CD4-positive, alpha-beta T cell treated with Interferon gamma for 1 hour (primary cell): Measurements from ENCODE around the gene CKLF.
"Not testable (repeated sequence)": the region's sequence is repeated elsewhere in the genome, so short reads cannot be mapped to it uniquely, and the experiment has no call there.

Experiments
- DNase-seq: peaks from one replicate; pipeline ENCODE4 v3.0.0-alpha.2; 2020

The CKLF gene

DNA sequence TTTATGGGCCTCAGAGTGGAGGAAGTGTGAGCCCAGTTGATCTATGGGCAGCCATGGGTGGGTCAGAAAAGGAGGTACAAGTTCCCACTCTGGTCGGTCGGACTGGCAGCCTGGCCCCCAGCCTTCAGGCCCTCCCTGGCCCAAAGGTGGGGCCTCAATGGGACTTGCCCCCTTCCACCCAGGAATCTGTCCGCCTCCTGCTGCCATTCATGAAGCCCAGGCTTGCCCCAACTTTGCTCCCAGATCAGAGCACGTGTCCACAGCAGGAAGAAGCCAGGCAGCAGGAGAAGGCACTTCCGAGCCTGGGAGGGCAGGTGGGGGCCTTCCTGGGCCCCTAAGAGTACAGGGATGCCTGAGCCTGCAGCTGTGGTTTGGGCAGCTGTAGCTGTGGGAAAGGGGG is 49.1 kb downstream of the CKLF start:
- DNase-seq: no peak

DNA sequence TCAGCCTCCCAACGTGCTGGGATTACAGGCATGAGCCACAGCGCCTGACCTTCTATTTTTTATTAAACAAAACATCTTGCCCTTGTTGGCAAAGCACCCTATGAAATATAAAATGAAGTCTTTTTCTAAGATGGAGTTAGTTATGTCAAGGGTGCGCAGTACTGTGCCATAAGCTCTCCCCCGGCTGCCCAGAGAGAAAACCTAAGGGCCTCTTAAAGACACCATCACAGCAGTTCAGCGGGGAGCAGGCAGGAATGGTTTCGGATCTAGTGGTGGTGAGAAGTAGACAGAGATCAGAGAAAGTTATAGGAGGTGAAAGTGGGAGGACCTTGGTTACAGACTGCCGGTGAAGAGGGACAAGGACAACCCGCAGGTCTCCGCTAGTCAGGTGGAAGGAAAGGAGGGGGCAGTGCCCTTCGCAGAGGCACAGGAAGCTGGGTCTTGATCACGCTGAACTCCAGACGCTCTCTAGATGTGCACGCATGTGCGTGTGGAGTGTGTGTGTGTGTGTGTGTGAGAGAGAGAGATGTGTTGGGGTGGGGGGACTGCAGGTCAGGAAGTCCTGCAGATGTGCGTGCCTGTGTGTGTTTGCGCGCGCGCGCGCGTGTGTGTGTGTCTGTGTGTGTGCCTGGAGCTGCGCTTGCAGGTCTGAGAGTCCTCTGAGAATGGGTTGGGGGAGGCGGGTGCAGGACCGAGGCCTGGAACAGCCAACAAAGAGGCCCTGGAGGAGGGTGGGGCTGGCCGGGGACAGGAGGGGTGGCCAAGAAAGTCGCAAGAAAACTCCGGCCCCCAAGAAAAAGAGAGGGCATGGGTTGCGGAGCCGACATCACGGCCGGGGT is 51.4 kb downstream of the CKLF start:
- DNase-seq: peak; percentile 84

DNA sequence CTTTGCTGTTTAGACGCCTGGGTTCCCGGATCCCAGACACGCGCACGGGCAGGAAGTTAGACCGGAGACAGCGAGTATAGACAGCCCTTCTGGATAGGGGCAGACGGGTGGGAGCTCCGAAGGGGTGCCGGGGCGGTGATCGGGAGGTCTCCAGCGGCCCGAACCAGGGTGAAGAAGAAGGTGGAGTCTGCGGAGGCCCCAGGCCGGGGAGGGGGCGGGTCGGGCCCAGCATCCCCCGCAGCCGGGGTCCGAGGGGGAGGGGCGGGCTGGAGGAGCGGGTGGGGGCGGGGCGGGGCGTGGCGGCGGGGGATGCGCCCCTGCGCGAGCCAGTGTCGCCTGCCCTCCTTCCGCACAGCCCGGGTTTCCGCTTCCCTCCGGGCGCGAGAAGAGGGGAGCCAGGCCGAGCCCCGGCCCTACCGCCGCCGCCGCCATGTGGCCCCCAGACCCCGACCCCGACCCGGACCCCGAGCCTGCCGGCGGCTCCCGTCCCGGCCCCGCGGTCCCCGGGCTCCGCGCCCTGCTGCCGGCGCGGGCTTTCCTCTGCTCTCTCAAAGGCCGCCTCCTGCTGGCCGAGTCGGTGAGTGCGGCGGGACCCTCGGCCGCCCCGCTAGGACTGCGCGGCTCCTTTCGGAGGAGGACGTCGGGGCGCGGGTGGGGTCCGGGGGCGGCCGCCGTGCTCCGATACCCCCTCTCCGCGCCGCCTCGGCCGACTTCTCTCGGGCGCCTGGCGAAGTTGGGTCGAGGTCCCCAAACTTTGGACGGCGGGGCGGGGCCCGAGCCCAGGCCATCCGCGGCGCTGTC is 52.2 kb downstream of the CKLF start, which contains the start of gene CMTM3:
Gene CMTM3 (plus strand): TSS at position 329 of the 801 bp plus-strand sequence. CDS start 102 bp downstream, at position 431.
- peak; percentile 70 for DNase-seq

DNA sequence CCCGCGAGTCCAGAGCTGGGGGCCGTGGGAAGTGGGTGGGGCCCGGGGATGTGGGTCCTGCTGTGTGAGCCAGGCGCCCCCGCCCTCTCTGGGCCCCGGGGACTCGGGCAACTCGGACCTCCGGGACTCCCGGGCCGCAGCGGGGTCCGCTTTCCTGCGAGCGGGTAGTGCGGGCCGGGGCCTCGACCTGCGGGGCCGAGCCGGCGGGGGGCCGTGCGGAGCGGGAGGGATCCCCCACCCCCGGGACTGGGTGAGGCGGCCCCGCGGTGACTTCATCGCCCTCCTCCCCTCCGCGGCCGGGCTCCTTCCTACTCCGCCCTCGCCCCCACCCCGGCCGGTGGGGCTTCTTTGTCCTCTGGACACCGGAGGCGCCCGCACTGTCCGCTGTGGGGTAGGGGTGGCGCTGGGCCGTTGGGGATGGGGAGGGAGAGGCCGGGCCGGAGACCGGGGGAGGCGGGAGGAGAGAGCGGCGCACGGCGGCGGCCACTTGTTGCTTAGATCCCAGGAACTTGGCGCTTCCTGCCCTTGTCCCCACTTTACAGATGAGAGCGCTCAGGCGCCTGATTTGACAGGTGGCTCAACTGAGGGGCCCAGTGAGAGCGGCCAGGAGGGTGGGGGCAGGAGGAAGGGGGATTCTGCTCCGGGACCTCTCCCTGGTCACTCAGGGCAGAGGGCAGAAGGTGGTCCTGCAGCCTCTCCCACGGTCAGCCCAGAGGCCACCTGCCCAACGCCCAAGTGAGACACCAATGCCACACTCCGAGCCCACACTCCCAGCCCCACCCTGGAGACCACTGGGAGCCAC is 53.0 kb downstream of the CKLF start:
- DNase-seq: no peak

DNA sequence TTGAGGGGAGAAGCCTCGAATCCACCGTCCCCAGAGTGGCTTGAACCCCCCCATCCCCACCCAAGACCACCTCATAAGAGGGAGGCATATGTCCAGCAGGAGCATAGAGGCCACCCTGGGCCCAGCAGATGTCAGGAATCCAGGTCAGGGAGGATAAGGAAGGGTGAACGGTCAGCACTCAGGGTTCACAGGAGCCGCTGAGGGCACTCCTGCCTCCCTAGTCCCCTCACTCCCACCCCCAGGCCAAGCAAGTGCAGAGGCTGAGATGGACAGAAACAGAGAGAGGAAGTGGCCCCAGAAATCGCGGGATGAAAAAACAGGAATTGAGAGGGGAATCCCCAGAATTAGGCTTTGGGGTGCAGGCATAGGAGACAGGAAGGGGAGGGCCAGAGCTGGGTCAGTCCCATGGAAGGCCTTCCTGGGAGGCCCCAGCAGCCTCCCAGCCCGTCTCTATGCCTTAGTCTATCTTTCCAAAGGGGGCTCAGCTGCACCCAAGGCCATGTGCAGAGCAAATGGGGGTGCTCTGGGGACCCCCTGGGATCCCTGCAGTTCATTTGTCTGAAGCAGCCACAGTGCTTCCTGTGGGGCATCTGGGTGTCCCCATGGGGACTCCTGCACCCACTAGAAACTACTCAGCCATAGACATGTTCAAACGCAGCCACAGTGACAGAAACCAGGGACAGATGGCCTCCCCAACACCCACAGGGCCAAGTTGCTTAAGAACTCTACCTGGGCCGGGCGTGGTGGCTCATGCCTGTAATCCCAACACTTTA is 53.8 kb downstream of the CKLF start:
- DNase-seq: no peak

DNA sequence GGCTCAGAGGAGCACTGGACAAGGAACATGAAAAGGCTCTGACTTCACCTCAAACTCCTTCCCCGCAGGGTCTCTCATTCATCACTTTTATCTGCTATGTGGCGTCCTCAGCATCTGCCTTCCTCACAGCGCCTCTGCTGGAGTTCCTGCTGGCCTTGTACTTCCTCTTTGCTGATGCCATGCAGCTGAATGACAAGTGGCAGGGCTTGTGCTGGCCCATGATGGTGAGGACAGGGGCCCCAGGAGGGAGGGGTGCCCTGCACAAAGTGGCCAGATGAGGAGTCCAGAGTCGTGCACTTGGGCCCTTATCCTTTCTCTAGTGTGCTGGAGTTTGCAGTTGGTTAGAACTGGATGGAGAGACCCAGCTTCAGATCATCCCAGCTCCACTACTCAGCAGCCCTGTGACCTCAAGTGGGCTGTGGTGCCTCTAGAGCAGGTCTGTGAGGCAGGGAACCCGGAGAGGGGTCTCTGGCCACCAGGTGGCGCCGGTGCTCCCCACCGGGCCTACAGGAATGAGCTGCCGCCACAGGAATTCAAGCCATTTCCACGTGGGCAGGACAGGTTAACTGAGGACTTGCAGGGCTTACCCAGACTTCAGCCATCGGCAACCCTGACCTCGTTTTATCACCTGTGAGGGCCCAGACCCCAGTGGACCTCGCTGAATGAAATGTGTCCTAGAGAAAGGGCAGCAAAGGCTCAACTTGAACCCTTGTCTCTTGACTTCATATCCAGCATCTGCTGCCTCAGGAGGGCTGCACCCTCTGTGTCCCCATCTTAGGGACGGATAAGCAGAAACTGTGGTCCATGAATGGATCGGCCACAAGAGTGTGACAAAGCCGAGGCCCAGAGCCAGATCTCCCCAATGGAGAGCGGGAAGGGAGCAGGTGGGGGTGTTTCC is 56.1 kb downstream of the CKLF start:
- DNase-seq: peak; percentile 73

DNA sequence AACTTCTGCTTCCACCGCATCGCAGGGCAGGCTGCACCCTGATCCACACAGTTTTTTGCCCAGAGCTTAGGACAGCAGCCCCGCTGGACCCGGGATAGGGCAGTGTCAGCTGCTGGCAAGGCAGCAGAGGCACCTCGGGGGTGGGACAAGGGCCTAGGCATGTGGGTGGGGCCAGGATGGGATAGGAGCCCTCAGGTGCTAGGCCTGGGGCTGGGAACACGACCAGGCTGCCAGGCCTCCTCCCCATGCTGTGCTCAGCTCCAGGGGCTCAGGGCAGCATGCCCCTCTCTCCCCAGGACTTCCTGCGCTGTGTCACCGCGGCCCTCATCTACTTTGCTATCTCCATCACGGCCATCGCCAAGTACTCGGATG is 56.7 kb downstream of the CKLF start:
- DNase-seq: no peak

DNA sequence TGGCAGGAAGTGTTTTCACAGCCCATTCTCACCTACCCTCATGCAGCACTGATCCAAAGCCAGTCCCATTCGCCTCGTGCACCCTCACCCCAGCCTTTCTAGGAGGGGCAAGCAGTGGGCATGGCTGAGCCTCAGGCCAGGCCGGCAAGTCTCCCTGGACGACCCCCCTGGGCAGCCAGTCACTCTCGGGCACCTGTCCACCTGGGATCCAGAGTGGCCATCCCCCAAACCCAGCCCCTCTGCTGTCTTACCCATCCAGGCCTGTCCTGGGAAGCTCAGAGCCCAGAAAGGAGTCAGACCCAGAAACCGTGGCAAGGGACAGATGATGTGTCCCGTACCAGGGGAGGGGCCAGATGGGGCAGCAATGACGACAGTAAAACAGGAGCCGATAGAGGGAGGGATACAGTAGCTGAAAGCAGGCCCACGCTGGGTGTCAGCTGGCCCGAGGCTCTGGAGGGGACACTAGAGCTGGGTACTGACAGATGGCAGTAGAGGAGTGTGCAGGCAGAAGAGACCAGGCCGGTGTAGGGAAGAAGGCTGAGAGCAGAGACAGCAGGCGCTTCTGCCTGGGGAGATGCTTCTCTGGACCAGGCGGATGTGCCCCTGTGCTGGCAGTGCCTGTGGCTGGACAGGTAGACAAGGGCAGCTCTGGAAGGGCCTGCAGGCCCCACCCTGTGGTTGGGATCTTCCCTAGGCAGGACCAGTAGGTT is 57.9 kb downstream of the CKLF start:
- no peak for DNase-seq

DNA sequence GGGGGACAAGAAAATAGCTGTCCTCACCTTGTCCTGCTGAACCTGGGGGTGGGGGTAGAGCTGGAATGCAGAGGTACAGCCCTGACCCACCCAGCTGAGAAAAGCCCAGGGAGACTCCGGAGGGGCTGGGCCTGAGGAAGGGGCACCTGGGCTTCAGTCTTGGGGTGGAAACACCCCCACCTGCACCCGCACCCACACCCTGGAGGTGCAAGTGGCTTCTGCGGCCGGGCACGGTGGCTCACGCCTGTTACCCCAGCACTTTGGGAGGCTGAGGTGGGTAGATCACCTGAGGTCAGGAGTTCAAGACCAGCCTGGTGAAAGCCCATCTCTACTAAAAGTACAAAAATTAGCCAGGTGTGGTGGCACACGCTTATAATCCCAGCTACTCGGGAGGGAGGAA is 59.5 kb downstream of the CKLF start:
- DNase-seq: not testable (repeated sequence)

DNA sequence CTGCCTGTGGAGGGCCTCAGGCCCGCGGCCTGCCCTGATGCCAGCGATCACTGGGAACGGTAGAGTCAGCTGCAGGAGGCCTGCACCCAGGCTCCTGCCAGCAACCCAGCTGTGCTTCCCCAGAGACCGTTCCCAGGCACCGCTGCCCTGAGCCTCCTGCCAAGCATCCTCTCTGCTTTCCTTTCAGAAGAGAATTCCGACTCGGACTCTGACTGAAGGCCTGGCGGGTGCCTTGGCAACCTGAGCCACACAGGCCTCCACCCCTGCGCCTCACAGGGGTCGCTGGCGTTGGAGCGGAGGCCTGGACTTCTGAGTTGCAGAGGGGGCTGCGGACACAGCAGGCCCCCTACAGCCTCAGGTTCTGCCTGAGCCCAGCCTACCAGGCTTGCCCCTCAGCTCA is 60.0 kb downstream of the CKLF start:
- DNase-seq: no peak

DNA sequence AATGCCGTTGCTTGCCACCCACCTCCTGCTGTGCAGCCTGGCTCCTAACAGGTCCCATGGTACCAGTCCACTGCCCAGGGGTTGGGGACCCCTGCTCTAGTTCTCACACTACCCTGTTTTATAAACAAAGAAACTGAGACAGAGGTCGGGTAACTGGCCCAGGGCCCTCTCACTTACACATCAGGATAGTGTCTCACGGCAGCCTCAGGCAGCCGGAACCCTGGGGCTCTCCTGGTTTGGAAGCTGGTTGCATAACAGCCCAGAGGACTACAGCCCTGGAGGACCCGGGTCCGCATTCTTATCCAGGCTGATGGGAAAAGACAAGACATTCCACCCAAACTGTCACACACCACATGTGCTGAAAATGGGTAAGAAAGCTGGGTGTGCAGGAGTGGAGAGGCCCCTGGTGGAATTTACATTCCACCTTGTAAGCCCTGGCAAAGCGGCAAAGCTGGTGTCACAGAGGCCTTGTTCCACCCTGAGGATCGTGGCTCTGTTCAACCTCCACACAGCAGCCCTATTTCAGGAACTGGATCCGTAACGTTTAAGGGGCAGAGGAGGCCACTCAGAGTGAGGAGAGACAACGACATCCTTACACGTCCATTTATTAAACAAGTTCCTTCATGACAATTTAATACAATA is 61.9 kb downstream of the CKLF start:
- DNase-seq: no peak
